NCI-H2081 treated with DMSO at 0.1 percent for 48 hours (cell line): ENCODE data around the gene LRRC45.
"Not testable (repeated sequence)": the region's sequence is repeated elsewhere in the genome, so short reads cannot be mapped to it uniquely, and the experiment has no call there.

Experiments used
- DNase-seq: peaks from one replicate; lab custom pipeline; 2025; lab: John Stamatoyannopoulos, UW

The LRRC45 gene

DNA sequence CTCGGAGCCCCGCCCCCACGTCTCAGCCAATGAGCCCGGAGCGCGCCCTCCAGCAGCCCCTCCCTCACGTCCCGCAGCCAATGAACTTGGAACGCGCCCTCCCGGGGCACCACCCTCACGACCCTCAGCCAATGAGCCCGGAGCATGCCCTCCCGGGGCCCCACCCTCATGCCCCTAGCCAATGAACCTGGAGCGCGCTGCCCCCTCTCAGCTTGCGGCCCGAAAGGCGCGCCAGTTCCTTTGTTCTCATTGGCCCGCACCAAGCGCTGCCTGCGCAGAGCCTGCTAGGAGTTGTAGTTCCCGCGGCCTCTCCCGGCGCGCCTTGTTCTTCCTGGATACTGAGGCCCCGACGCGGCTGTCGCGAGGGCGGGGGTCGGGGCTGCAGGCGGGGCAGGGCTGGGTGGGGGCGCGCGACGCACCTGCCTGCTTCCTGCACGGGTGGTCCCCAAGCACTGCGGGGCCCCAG, at the start of gene LRRC45:
Gene LRRC45 (plus strand): TSS at position 325 of the 466 bp plus-strand sequence. CDS start 339 bp downstream, outside the sequence.
- DNase-seq = peak; percentile 98

DNA sequence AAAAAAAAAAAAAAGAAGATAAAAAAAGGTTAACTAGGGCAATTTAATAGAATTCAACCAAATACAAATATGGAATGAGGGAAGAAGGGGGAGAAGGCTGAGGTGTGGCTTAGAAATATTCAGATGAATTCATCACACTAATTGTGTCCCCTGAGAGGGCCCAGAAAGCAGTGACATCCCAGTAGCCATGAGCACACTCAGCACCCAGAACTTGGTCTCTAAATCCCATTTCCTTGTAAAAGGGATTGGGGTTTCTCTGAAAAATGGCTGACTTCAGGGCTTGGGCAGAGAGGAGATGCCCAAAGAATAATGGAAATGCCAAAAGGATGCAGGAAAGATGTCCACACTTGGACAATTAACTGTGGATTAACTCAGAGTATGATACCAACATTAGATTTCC, 49.7 kb upstream of the LRRC45 start:
- DNase-seq = no peak

DNA sequence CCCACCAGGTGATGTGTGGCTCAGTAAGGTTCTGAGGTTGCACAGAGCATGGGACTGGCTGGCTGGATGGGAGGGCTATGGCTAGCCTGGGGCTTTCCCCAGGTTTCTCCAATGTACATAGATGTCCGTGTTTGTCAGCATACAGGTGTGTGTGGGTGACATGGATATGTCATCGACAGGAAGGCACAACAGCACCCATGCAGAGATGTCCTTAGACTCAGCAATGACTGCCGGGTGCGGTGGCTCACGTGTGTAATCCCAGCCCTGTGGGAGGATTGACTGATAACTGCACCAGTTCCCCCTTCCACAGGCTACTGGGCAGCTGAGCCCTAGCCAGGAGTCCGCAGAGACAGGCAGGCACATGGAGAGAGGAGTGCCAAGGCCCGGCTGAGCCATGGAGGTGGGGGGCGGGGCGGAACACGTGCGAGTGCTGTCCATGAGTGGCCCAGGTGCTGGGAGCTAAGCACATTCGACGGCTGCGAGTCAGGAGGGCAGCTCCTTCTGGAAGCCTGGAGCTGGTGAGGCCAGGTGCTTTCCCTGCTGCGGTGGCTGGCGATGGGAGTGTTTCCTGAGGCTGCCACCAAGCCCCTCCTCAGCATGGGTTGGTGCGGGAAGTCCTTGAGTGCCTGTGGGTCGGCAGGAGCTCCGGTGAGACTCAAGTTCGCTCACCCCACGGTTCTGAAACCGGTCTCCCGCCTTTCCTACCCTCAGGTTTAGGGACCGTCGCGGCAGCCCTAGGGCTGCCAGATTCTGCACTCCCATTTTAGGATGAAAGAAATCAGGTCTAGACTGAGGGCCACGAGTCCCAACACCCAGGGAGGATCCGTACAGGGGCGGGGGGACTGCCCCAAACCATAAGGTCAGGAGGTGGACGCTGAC, 46.5 kb upstream of the LRRC45 start:
- no peak for DNase-seq

DNA sequence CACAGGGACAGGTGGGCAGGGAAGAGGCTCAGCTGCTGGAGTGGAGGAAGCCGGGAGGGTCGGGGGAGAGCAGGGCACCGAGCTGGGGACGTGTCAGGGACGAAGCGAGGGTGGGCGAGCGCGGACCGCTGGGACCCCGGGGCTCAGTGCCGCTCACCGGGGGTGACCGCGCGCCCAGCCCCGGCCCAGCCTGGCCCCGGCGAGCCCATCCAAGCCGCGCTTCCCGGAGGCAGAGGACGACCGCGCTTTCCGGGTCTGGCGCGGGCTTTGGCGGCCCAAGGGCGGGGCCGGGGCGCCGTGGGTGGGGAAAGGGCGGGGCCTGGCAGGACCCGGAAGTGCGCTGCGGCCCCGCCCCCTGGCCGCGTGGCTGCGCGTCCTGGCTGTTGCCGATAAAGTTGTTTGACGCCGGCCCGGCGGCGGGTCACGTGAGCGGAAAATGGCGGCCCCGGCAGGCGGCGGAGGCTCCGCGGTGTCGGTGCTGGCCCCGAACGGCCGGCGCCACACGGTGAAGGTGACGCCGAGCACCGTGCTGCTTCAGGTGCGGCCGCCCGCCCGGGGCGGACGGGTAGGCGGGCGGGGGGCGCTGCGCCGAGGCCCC, 45.8 kb upstream of the LRRC45 start, which contains the start of gene ASPSCR1:
Gene ASPSCR1 (plus strand): TSS at position 419 of the 598 bp plus-strand sequence. CDS start 18 bp downstream, at position 437.
- peak; percentile 51 for DNase-seq

DNA sequence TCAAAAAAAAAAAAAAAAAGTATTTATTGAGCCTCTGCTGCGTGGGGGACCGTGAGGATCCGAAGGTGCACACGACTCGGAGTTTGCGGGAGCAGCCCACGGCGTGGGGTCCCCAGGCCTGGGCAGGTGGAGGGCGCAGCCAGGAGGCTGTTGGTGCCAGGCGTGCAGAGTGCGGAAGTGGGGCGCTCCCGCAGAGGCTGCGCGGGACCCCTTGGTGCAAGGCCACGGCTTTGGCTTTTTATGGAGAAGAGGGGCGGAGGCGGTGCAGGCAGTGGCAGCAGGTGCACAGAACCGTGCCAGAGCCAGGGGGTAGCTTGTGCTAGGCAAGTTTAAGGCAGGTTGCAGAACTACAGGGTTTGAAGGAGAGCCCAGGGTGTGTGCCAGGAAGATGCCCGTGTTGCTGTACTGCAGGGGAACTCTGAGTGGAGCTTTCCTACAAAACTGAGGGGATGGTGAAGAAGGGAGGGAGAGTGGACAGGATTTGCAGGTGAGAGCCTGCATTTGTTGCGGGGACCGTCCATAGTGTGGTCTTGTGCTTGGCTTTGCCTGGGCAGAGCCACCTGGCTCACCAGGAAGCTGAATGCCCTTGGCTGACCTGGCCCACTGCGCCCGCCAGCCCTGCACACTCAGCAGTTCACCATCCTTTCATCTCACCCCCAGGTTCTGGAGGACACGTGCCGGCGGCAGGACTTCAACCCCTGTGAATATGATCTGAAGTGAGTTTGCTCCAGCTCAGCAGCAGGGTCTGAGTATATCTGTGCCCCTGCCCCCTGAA, 44.4 kb upstream of the LRRC45 start:
- DNase-seq = no peak

DNA sequence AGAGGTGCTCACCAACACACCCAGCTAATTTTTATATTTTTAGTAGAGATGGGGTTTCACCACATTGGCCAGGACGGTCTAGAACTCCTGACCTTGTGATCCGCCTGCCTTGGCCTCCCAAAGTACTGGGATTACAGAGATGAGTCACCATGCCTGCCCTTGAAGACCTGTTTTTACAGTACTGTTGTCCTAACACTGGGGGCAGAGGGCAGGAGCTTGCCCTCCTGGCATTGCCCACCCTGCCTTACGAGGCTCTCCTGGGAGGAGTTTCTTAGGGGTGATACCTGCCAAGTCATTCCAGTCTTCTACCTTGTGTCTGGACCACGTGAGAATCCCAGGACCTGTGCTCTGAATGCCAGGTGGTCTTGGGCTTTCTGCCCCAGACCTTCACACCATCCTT, 43.0 kb upstream of the LRRC45 start:
- no peak for DNase-seq

DNA sequence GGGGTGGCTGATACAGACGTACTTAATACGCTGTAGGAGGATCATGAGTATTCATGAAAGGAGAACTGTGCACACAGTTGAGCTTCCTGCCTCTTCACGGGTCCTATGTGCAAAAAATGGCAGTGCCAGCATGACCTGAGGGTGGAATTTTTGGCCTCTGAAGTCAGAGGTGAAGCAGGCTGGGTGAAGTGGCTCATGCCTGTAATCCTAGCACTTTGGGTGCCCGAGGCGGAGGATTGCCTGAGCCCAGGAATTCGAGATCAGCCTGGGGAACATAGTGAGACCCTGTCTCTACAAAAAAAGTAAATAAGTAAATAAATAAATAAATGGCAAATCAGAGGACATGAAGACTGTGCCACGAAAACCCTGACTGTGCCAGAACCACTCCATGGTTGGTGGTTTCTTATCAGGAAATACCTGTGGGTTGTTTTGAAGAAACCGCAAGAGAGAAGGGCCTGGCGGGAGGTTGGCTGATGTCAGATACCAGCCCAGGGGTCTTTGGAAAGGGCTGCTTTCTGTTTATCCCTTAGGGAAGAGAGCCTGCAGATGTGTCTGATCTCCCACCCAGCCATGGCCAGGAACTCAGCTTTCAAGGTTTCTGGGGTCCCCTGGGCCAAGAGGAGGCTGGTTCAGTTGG, 42.3 kb upstream of the LRRC45 start:
- no peak for DNase-seq

DNA sequence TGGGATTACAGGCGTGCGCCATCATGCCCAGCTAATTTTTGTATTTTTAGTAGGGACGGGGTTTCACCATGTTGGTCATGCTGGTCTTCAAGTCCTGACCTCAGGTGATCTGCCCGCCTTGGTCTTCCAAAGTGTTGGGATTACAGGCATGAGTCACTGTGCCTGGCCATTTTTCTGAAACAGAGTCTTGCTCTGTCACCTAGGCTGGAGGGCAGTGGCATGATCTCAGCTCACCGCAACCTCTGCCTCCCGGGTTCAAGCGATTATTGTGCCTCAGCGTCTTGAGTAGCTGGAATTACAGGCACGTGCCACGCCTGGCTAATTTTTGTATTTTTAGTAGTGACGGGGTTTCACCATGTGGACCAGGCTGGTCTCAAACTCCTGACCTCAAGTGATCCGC, 41.6 kb upstream of the LRRC45 start:
- DNase-seq = not testable (repeated sequence)

DNA sequence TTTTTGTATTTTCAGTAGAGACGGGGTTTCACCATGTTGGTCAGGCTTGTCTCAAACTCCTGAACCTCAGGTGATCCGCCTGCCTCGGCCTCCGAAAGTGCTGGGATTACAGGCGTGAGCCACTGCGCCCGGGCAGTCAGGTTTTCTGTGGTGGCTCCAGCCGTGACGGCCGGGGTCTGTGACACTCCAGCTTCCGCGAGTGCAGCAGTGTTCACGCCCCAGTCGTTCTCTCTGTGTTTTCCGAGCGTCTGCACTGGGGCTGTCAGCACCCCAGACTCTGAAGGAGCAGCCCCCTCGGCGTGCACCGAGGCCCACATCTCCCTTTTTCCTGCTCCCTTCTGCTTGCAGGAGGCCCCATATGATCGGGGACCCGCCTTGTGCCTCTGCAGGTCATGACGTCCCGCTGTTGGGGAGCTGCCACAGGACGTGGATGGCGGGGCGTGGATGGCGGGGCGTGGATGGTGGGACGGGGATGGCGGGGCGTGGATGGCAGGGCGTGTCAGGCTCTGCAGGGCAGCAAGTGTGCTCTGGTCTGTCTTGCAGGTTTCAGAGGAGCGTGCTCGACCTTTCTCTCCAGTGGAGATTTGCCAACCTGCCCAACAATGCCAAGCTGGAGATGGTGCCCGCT, 40.0 kb upstream of the LRRC45 start:
- DNase-seq = no peak

DNA sequence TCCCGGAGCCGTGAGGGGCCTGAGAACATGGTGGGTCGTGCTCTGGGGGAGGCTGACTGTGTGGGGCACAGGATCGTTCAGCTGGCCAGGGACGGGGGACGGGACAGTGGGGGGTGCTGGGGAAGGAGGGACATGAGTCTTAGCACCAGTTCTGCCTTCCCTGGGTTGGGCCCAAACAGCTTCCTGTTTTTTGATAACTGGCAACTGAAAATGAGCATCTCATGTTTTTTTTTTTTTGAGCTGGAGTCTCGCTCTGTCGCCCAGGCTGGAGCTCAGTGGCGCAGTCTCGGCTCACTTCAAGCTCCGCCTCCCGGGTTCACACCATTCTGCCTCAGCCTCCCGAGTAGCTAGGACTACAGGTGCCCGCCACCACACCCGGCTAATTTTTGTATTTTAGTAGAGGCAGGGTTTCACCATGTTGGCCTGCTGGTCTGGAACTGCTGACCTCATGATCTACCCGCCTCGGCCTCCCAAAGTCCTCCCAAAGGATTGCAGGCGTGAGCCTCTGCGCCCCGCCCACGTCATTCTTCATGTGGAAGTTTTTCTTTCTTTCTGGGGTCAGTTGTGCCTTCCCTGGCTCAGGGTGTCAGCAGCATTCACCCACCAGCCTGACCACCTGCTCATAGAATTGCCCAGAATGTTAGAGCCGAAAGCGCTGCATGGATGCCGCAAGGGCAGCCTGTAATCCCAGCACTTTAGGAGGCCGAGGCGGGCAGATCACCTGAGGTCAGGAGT, 39.3 kb upstream of the LRRC45 start:
- DNase-seq = no peak

DNA sequence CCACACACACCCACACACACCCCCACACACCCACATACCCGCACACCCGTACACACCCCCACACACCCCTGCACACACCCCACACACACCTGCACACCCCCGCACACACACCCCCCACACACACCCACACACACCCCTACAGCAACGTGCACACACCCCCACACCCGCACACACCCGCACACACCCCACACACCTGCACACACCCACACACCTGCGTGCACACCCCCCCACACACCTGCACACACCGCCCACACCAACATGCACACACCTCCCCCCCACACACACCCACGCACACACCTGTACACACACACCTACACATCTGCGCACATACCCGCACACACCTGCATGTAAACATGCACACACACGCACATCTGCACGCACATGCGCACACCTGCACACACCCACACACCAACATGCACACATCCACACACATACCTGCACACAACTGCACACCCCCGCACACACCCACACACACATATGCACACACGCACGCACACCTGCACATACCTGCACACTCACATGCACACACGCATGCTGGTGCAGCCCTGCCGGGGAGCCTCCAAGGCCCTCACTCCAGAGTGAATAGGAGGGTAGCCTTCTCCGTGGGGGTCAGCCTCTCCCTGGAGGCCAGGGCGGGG, 38.2 kb upstream of the LRRC45 start:
- DNase-seq = no peak

DNA sequence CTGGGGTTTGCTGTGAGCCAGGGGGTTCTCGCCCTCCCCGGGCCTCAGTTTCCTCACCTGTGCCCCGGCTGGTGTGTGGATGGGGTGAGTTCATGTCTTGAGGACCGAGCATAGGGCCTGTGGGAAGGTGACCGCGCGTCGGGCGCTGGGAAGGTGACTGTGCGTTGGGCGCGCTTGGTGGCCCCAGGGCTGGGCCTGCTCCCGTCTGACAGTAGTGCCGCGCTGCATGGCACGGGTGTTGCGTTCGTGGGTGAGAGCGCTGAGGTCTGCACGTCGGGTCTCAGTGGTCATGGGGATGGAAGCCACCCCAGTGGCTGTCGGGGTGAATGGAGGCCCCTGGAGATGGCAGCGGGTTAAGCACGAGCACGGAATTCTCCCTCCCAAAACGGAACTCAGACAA, 36.5 kb upstream of the LRRC45 start:
- no peak for DNase-seq

DNA sequence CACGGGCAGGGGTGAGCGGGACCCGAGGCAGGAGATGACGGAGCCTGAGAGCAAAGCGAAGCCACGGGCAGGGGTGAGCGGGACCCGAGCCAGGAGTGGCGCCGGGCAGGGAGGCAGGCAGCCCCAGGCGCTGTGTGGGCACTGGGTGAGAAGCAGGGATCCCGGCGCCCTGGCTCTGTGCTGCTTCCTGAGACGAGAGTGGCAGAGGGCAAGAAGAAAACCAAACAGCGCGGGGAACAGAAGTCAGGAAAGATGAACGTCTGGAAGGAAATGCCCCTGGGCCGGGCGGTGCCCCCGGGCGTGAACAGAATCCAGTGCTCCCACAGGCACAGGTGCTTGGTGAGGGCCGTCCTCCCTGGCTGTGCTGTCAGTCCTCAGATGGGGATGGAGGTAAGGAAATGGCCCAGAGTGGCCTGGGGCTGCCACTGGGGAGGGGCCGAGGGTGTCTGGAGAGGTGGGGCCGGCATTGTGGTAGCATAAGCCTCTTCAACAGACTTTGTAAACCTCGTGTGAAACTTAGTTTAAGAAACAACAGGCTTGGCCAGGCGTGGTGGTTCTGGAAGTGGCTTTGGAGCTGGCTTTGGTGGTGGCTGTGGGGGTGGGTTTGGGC, 35.8 kb upstream of the LRRC45 start:
- no peak for DNase-seq

DNA sequence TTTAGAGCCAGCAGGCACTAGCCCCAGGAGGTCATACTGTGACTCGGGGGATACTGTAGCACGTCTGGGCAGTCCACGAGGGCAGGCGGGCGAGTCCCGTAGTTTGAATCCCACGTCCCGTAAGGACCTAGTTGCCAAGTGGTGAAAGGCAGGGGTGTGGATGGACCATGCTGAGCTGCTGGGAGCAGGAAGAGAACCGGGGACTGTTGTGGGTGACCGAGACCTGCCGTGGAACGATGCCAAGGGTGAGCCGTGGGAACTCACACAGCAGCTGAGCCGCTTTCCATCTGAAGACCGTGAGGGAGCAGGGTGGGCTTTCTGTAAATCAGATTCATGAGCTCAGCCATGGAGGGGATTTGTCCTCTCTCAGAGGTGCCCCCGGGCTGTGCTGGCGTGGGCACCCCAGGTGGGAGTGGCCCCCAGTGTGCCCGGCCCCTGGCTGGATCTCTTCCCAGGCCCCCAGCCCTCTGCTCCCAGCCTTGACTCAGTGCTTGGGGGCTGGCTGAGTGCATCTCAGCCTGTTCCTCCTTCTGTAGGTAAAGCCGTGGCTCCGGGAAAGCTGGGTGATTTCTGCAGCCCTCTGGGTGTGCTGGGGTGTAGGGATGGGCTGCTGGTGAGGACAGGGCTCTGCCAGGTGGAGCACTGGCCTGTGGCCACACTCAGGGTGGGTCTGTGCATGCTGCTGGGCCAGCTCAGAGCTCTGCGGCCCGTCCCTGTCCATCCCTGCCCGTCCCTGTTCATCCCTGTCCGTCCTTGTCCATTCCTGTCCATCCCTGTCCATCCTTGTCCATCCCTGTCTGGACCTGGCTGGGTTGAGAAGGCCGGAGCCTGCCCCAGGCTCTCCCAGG, 32.0 kb upstream of the LRRC45 start:
- no peak for DNase-seq

DNA sequence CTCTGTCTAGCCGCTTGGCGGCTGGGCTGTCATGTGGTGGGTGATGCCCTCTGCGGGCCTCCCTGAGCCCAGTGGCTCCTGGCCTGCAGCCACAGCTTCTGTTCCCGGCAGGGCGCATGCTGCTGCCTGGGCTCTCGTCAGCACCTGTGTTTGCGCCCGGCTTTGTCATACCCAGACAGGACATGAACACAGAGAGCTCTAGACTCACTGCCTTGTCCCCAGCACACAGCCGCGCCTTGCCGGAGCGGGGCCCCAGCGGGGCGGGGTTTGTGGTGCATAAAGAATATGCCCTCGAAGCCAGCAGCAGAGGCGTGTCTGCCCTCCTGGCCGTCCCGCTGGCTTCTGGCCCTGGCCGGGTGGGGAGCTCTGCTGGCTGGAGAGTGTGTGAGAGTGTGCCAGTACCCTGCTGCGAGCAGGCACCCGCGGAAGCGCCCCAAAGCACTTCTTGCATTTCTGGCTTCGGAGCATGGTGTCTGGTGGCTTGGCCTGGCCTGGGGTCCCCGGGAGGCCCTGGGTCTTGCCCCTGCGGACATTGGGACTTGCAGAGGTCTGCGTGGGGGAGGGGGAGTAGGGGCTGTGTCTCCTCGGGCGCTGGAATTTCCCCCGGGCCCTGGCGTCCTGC, 31.3 kb upstream of the LRRC45 start:
- DNase-seq = peak; percentile 73

DNA sequence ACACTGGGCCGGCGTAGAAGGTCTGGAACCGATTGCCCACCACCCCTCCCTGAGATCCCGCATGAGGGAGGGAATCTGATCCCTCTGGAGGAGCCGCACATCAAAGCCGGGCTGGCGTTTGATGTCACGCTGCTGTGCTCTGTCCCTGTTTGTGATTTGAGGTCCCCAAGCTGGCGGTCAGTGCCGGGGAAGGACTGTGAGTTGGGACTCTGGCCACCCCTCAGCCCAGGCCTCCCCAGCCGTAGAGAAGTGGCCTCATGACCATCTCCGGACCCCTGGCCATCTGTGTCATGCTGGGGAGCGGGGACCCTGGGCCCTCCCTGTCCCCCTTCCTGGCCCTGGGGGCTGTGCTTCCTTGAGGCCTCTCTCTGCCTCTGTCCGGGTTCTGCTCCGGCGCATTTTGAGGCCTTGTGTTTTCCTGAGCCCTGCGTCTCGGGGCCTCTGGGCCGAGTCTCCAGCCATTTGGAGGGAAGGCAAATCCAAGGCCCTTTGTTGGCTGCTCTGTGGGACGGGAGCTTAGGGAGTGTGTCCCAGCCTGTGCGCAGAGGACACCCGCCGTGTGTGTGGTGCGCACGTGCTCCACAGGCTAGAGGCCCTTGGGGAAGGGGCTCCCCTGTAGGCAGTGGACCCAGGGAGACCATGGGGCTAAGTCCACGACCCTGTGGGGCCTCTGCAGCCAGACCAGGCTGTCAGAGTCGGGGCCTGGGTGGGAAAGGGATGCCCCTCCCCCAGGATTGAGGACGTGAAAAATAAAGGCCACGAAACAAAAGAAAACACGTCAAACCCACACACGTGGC, 30.6 kb upstream of the LRRC45 start:
- DNase-seq = no peak

DNA sequence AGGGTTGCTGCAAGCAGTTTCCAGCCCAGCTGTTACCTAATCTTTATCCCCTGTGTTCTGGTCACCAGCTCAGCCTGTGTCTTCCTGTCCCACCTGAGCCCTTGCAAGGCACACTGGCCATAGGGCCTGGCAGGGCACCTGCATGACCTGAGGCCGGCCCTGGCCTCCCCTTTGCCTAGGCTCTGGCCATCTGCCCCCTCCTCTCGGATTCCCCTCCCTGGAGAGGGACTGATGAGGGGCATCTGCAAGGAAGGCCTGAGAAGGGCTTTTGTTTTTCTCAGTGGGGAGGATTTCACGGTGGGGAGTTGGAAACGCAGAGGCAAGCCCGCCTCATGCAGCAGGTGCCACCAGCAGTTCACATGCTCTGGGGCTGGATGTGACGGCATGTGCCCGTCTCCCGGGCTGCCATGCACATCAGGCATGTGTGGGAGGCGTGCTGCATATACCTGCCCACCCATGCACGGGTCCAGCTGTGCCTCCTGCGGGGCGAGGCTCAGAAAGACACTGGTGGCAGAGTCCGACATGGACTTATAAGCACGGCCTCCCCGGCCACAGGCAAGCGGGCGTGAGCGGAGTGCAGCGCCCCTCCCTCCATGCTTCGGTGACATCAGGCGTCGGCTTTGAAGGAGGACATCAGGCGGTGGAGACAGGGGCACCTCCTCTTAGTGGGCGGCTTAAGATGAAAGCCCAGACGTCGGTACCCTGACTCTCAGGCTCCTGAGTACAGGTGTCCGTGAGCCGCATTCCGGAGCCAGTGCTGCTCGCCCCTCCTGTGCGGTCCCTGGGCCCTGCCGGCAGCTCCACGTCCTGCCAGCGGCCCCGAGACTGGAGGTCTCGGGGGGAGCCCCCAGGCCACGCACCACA, 29.1 kb upstream of the LRRC45 start:
- no peak for DNase-seq
